H9 (cell line): Measurements from ENCODE around the gene NR3C2. TPM values are rescaled to one million over a fixed set of nuclear protein-coding genes. Genes with fewer than 3 reads are reported as not detected.

Experiments used
- DNase-seq: peaks from one replicate; pipeline ENCODE4 v3.0.0-alpha.2; 2017
- H2AFZ ChIP-seq: one replicate; pipeline ENCODE4 v1.6.1; 2013; ENCODE audit warnings: mild to moderate bottlenecking, low read length, control low read depth, moderate library complexity
- H2AK5ac ChIP-seq: 2 replicates; pipeline ENCODE4 v1.6.1; 2013; ENCODE audit warnings: low read length, control low read depth, mixed read lengths; ENCODE audit not compliant: insufficient read length
- H2BK120ac ChIP-seq: one replicate; pipeline ENCODE4 v1.6.1; 2013; ENCODE audit warnings: low read depth, mild to moderate bottlenecking, low read length, control low read depth, inconsistent platforms; ENCODE audit not compliant: poor library complexity, severe bottlenecking
- H2BK12ac ChIP-seq: 2 replicates; pipeline ENCODE4 v1.6.1; 2013; ENCODE audit warnings: low read length, control low read depth, mixed read lengths, low read depth; ENCODE audit not compliant: insufficient read length
- H2BK15ac ChIP-seq: 2 replicates; pipeline ENCODE4 v1.6.1; 2013; ENCODE audit warnings: low read depth, low read length, control low read depth
- H2BK20ac ChIP-seq: one replicate; pipeline ENCODE4 v1.6.1; 2013; ENCODE audit warnings: low read depth, mild to moderate bottlenecking, low read length, control low read depth, inconsistent platforms; ENCODE audit not compliant: poor library complexity, severe bottlenecking
- H2BK5ac ChIP-seq: 2 replicates; pipeline ENCODE4 v1.6.1; 2013; ENCODE audit warnings: low read length, control low read depth, mixed read lengths; ENCODE audit not compliant: insufficient read length
- H3K14ac ChIP-seq: 2 replicates; pipeline ENCODE4 v1.6.1; 2013; ENCODE audit warnings: low read length, control low read depth; ENCODE audit not compliant: insufficient read depth
- H3K18ac ChIP-seq: 2 replicates; pipeline ENCODE4 v1.6.1; 2013; ENCODE audit warnings: low read depth, mild to moderate bottlenecking, mixed read lengths, low read length, control low read depth; ENCODE audit not compliant: insufficient read length
- H3K23ac ChIP-seq: 2 replicates; pipeline ENCODE4 v1.6.1; 2013; ENCODE audit warnings: low read length, control low read depth, mixed read lengths, low read depth; ENCODE audit not compliant: insufficient read length
- H3K23me2 ChIP-seq: 2 replicates; pipeline ENCODE4 v1.6.1; 2013; ENCODE audit warnings: low read depth, mild to moderate bottlenecking, mixed read lengths, low read length, control low read depth; ENCODE audit not compliant: insufficient read length, poor library complexity, severe bottlenecking
- H3K27ac ChIP-seq: 2 replicates; pipeline ENCODE4 v1.5.1; 2013; ENCODE audit warnings: low read length, control low read depth, mixed read lengths, low read depth; ENCODE audit not compliant: insufficient read length
- H3K27me3 ChIP-seq: 2 replicates; pipeline ENCODE4 v1.6.1; 2013; ENCODE audit warnings: low read length, control low read depth, inconsistent platforms; ENCODE audit not compliant: insufficient read depth
- H3K4ac ChIP-seq: 2 replicates; pipeline ENCODE4 v1.6.1; 2013; ENCODE audit warnings: low read depth, mild to moderate bottlenecking, control low read depth, inconsistent platforms, low read length, moderate library complexity
- H3K4me1 ChIP-seq: 2 replicates; pipeline ENCODE4 v1.6.1; 2013; ENCODE audit warnings: low read length, control low read depth, inconsistent platforms; ENCODE audit not compliant: insufficient read depth
- H3K4me2 ChIP-seq: 2 replicates; pipeline ENCODE4 v1.6.1; 2013; ENCODE audit warnings: low read length, control low read depth, mixed read lengths; ENCODE audit not compliant: insufficient read length, insufficient read depth
- H3K56ac ChIP-seq: 2 replicates; pipeline ENCODE4 v1.6.1; 2013; ENCODE audit warnings: low read depth, mild to moderate bottlenecking, mixed read lengths, low read length, control low read depth; ENCODE audit not compliant: insufficient read length
- H3K79me1 ChIP-seq: 2 replicates; pipeline ENCODE4 v1.6.1; 2013; ENCODE audit warnings: low read depth, mild to moderate bottlenecking, moderate library complexity, low read length, control low read depth, inconsistent platforms; ENCODE audit not compliant: insufficient read depth, poor library complexity, severe bottlenecking
- H3K79me2 ChIP-seq: 2 replicates; pipeline ENCODE4 v1.6.1; 2013; ENCODE audit warnings: low read length, control low read depth, inconsistent platforms; ENCODE audit not compliant: insufficient read depth
- H3K9ac ChIP-seq: 2 replicates; pipeline ENCODE4 v1.6.1; 2013; ENCODE audit warnings: low read length, control low read depth, mixed read lengths; ENCODE audit not compliant: insufficient read length; ENCODE audit errors: extremely low read depth
- H3K9me3 ChIP-seq: one replicate; pipeline ENCODE4 v1.6.1; 2013; ENCODE audit warnings: low read depth, low read length, inconsistent platforms; ENCODE audit not compliant: control insufficient read depth
- H3T11ph ChIP-seq: one replicate; pipeline ENCODE4 v1.6.1; 2013; ENCODE audit warnings: mild to moderate bottlenecking, low read length, control low read depth, inconsistent platforms
- H4K20me1 ChIP-seq: one replicate; pipeline ENCODE4 v1.6.1; 2013; ENCODE audit not compliant: control insufficient read depth, insufficient read length, insufficient read depth
- H4K5ac ChIP-seq: 2 replicates; pipeline ENCODE4 v1.6.1; 2013; ENCODE audit warnings: low read depth, mild to moderate bottlenecking, mixed read lengths, low read length, control low read depth; ENCODE audit not compliant: insufficient read length
- H4K8ac ChIP-seq: replicated peaks from 2 replicates; pipeline ENCODE4 v1.6.1; 2013; ENCODE audit warnings: low read length, control low read depth, mixed read lengths, low read depth; ENCODE audit not compliant: insufficient read length
- H4K91ac ChIP-seq: 2 replicates; pipeline ENCODE4 v1.6.1; 2013; ENCODE audit warnings: low read depth, mild to moderate bottlenecking, moderate library complexity, mixed read lengths, low read length, control low read depth; ENCODE audit not compliant: insufficient read length
- H3K27ac Mint-ChIP-seq, 3 experiments: 2 replicates in 2 of 3; 3 replicates in 1 of 3; pipeline ENCODE4 v1.8.0; 2020 to 2021; ENCODE audit warnings: mixed read lengths in 3 of 3, mild to moderate bottlenecking in 1 of 3, moderate library complexity in 1 of 3
- H3K27me3 Mint-ChIP-seq: 2 replicates; pipeline ENCODE4 v1.8.0; 2021; ENCODE audit warnings: low read depth, mild to moderate bottlenecking, moderate library complexity, mixed read lengths
- H3K36me3 Mint-ChIP-seq, 3 experiments: 2 replicates in 2 of 3; 3 replicates in 1 of 3; pipeline ENCODE4 v1.8.0; 2020 to 2021; ENCODE audit warnings: low read depth in 3 of 3, mixed read lengths in 3 of 3; ENCODE audit not compliant: insufficient read depth in 1 of 3
- H3K4me1 Mint-ChIP-seq, 2 experiments: 2 replicates each; pipeline ENCODE4 v1.8.0; 2020; ENCODE audit warnings: mixed read lengths in 2 of 2
- H3K4me3 Mint-ChIP-seq, 2 experiments: 2 replicates in 1 of 2; 3 replicates in 1 of 2; pipeline ENCODE4 v1.8.0; 2020 to 2021; ENCODE audit warnings: mild to moderate bottlenecking in 2 of 2, mixed read lengths in 2 of 2, moderate library complexity in 1 of 2
- H3K9me3 Mint-ChIP-seq, 2 experiments: 2 replicates in 1 of 2; 3 replicates in 1 of 2; pipeline ENCODE4 v1.8.0; 2020; ENCODE audit warnings: mild to moderate bottlenecking in 2 of 2, mixed read lengths in 2 of 2, moderate library complexity in 1 of 2
- WGBS: extraction: QIAGEN DNeasy Blood & Tissue Kit; methylation state at CpG from one replicate; pipeline ENCODE4 v1.1.7; 2013; ENCODE audit warnings: missing lambda C conversion rate, low lambda C conversion rate, mixed read lengths; ENCODE audit not compliant: insufficient read length; ENCODE audit errors: extremely low coverage; 5-methylcytosine and 5-hydroxymethylcytosine counted together
- total RNA-seq: library from RNA; stranded (reverse); gene quantifications from 2 replicates; pipeline ENCODE4 v1.2.1, GENCODE V29; 2021
- TF ChIP-seq, protein P1 (sequence below): fragments of 200-600 bp; sonication (generic); conservative IDR thresholded peaks from 3 replicates; pipeline ENCODE4 v1.8.0; 2021; ENCODE audit warnings: antibody characterized with exemption, mild to moderate bottlenecking

The NR3C2 gene
- total RNA-seq, 1 experiment from 2014 or later = 1.4 TPM

DNA sequence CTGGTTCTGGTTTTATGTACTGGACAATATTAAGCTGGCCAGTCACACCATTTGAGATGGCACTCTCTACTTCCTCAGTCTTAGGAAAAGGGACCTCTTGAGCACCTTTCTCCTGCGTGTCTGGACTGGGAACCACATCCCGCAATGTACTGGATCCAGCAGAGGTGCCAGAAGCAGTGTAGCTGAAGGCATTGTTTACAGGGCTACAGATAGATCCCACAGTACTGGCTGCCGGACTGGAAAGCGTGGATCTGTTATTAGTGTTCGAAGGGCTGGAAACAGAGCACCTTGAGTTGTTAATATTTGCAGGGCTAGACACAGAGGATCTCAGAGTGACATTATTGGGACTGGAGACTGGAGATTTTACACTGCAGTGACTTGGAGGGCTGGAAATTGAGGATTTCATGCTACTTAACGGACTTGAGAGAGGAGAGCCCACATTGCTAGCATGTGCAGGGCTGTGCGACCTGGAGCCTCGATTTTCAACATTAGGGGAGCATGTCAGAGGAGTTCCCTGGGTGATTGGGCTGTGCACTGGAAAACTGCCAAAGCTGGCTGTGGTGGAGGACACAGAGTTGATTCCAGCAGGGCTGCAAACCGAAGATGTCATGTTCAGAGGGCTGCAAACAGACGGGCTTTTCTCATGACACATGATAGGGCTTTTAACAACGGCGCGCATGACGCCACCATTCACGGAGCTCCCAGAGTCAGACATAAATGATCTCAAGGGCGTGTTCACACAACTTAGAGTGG, 6.4 kb downstream of the NR3C2 start:
- no peak for DNase-seq
- Mint-ChIP-seq H3K27me3 (peaks cover 11% of the 10 kb centered on the region), H3K27ac (peak overlapping the region in 1 of 3 experiments; percentile 32; a peak in 2 of 7 replicates), H3K4me1 (peaks cover 17% of the 10 kb centered on the region in 2 experiments), H3K4me3 (no peak overlapping the region), H3K9me3 (no peaks in the 10 kb centered on the region), H3K36me3 (no peaks in the 10 kb centered on the region)
- H3K4ac ChIP-seq = no peak overlapping the region
- no peak overlapping the region for H4K5ac ChIP-seq
- H3K9ac ChIP-seq = no peak overlapping the region
- no peak overlapping the region for H3K23ac ChIP-seq
- H3K14ac ChIP-seq = no peak overlapping the region
- no peaks in the 10 kb centered on the region for H3K27me3 ChIP-seq
- H3K27ac ChIP-seq = no peak overlapping the region
- H2AK5ac ChIP-seq = no peak overlapping the region
- H3K79me1 ChIP-seq = no peaks in the 10 kb centered on the region
- H3K9me3 ChIP-seq = no peaks in the 10 kb centered on the region
- no peak overlapping the region for H3K56ac ChIP-seq
- WGBS = no CpG with 5 or more reads among the region's 16 CpGs
- H3K79me2 ChIP-seq = no peaks in the 10 kb centered on the region
- H2BK120ac ChIP-seq = no peak overlapping the region
- H2BK15ac ChIP-seq = no peak overlapping the region
- H2BK5ac ChIP-seq = no peak overlapping the region
- no peaks in the 10 kb centered on the region for H4K20me1 ChIP-seq
- no peaks in the 10 kb centered on the region; the same call in 1 of the 2 replicates for H3K4me1 ChIP-seq
- TF ChIP-seq, protein P1, sequence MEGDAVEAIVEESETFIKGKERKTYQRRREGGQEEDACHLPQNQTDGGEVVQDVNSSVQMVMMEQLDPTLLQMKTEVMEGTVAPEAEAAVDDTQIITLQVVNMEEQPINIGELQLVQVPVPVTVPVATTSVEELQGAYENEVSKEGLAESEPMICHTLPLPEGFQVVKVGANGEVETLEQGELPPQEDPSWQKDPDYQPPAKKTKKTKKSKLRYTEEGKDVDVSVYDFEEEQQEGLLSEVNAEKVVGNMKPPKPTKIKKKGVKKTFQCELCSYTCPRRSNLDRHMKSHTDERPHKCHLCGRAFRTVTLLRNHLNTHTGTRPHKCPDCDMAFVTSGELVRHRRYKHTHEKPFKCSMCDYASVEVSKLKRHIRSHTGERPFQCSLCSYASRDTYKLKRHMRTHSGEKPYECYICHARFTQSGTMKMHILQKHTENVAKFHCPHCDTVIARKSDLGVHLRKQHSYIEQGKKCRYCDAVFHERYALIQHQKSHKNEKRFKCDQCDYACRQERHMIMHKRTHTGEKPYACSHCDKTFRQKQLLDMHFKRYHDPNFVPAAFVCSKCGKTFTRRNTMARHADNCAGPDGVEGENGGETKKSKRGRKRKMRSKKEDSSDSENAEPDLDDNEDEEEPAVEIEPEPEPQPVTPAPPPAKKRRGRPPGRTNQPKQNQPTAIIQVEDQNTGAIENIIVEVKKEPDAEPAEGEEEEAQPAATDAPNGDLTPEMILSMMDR = no peak
- no peak overlapping the region for H3K18ac ChIP-seq
- H3T11ph ChIP-seq = no peak overlapping the region
- H4K91ac ChIP-seq = no peak overlapping the region
- no peak overlapping the region for H2AFZ ChIP-seq
- no peak overlapping the region for H2BK20ac ChIP-seq
- H2BK12ac ChIP-seq = no peak overlapping the region
- H3K4me2 ChIP-seq = no peak overlapping the region
- no peak overlapping the region for H4K8ac ChIP-seq
- H3K23me2 ChIP-seq = no peaks in the 10 kb centered on the region
